GM12865 (cell line): ENCODE results near the gene IFITM1.
A peak's percentile ranks its signal among the peaks of the same experiment; 100 is the strongest.
"Not testable (repeated sequence)": the region's sequence is repeated elsewhere in the genome, so short reads cannot be mapped to it uniquely, and the experiment has no call there.

Source experiments
- DNase-seq: peaks from one replicate; pipeline ENCODE4 v3.0.0; 2010; ENCODE audit warnings: low read depth
- H3K4me3 ChIP-seq: 2 replicates; pipeline ENCODE4 v1.5.1; 2011; ENCODE audit warnings: mild to moderate bottlenecking, low read depth, low read length, control low read depth
- TF ChIP-seq, protein P1 (sequence below): IDR thresholded peaks from 2 replicates; pipeline ENCODE4 v1.5.1; 2011; ENCODE audit warnings: low read length, control low read depth, low read depth, inconsistent platforms; ENCODE audit not compliant: insufficient read depth; ENCODE audit errors: missing control alignments

IFITM1 gene

DNA sequence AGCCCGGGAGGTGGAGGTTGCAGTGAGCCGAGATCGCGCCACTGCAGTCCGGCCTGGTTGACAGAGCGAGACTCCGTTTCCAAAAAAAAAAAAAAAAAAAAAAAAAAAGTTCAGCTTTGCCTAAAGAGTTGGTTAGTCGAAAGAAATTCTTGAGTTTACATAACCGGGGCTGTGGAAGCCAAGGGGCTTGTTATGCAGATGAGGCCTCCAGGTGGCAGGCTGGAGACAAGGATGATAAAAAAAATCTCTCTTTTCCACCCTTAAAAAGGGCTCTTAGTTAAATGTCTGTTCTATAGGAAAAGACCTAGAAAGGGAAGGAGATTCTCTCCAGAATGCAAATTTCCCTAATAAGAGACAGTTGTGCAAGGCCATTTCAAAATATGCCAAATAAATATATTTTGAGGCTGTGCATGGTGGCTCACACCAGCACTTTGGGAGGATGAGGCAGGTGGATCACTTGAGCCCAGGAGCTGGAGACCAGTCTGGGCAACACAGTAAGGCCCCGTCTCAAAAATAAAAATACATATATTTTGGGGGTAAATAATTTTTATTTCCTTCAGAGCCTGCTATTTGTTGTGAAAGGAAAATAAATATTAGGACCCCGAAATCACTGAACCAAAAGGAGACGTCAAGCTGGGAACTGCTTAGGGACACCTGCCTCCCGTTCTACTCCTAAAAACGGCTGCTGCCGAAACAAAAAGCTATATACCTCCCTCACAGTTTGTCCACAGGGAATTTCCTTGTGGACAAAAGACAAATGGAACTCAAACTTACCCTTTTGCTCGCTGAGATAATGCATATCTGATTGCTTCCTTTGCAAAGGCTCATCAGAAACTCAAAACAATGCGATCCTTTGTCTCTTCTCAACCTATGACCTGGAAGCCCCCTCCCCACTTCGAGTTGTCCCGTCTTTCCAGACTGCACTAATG is 8.7 kb upstream of the IFITM1 start:
- peak; percentile 74 for DNase-seq
- H3K4me3 ChIP-seq: no peak overlapping the region
- TF ChIP-seq, protein P1, sequence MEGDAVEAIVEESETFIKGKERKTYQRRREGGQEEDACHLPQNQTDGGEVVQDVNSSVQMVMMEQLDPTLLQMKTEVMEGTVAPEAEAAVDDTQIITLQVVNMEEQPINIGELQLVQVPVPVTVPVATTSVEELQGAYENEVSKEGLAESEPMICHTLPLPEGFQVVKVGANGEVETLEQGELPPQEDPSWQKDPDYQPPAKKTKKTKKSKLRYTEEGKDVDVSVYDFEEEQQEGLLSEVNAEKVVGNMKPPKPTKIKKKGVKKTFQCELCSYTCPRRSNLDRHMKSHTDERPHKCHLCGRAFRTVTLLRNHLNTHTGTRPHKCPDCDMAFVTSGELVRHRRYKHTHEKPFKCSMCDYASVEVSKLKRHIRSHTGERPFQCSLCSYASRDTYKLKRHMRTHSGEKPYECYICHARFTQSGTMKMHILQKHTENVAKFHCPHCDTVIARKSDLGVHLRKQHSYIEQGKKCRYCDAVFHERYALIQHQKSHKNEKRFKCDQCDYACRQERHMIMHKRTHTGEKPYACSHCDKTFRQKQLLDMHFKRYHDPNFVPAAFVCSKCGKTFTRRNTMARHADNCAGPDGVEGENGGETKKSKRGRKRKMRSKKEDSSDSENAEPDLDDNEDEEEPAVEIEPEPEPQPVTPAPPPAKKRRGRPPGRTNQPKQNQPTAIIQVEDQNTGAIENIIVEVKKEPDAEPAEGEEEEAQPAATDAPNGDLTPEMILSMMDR: peak; percentile 61

- no peak for DNase-seq
- H3K4me3 ChIP-seq: no peak overlapping the region
- TF ChIP-seq, protein P1: no peak
These were observed 8.0 kb upstream of the IFITM1 start for GRCh38 chr11:305844-306211.

- H3K4me3 ChIP-seq: no peak overlapping the region
- TF ChIP-seq, protein P1: no peak
- DNase-seq: no peak
These were observed 7.0 kb upstream of the IFITM1 start for GRCh38 chr11:306645-307371.

DNA sequence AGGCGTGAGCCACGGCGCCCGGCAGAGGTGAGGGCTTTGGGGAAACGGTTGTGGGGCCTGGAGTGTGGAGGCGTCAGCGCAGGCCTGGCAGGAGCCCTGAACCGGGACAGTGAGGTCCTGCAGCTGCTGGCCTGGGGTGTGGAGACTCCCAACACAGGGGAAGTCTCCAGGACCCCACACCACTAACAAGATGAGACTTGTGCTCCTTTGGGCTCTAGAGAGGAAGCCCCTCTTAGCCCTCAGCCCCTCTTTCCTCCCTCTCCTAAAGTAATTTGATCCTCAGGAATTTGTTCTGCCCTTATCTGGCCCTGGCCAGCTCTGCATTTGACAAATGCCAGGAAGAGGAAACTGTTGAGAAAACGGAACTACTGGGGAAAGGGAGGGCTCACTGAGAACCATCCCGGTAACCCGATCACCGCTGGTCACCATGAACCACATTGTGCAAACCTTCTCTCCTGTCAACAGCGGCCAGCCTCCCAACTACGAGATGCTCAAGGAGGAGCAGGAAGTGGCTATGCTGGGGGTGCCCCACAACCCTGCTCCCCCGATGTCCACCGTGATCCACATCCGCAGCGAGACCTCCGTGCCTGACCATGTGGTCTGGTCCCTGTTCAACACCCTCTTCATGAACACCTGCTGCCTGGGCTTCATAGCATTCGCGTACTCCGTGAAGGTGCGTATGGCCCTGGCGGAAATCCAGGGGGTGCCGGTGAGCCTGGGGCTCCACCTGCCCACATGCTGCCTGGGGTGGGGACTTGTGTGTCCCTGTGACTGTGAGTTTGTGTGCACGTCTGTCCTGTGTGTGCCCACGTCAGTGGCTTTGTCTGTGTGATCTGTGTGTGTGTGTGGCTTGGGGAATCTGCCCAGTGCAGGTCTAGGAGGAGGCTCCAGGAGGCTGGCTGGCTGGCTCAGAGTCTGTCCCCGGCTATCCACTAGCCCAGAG is 5.8 kb upstream of the IFITM1 start, which contains the start of gene IFITM2:
TSS of gene IFITM2 (plus strand) at position 51 of the 943 bp plus-strand sequence. CDS start at position 428, 377 bp downstream.
- peak; percentile 79 for DNase-seq
- TF ChIP-seq, protein P1: peak; percentile 2

DNA sequence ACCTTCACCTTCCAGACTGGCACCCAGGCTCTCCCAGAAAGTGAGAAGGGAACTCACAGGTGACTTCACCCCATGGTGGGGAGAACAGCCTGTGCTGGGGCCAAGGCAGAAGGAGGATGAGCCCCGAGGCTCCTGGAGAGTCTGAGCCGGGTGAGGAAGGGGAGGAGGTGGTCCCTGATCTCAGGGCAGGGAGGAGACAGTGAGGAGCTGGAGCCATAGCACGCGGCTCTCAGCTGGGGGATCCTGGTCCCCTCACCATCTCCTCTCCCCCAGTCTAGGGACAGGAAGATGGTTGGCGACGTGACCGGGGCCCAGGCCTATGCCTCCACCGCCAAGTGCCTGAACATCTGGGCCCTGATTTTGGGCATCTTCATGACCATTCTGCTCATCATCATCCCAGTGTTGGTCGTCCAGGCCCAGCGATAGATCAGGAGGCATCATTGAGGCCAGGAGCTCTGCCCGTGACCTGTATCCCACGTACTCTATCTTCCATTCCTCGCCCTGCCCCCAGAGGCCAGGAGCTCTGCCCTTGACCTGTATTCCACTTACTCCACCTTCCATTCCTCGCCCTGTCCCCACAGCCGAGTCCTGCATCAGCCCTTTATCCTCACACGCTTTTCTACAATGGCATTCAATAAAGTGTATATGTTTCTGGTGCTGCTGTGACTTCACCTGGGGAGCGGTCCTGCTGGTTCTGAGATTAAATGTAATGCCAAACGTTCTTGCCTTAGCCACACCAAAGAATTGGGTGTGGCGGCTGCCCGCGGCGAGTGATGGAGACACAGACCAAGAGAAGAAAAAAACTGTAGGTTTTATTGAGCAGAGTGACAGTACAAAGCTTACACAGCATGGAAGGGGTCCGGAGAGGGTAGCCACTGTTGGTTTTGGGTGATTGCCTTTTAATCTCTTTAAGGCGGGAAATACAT is 4.8 kb upstream of the IFITM1 start:
- peak overlapping the region; percentile 64 for H3K4me3 ChIP-seq
- DNase-seq: not testable (repeated sequence)

More for the DNA sequence above, 5.8 kb upstream of the IFITM1 start, which contains the start of gene IFITM2:
- peak within 1 kb of the TSS; percentile 64 for H3K4me3 ChIP-seq

- peak overlapping the region; percentile 64 for H3K4me3 ChIP-seq
- DNase-seq: not testable (repeated sequence)
These were observed 3.8 kb upstream of the IFITM1 start for GRCh38 chr11:309979-310572.

- H3K4me3 ChIP-seq: peak overlapping the region; percentile 35
- not testable (repeated sequence) for DNase-seq
These were observed 2.7 kb upstream of the IFITM1 start for GRCh38 chr11:311013-311748.
